HG03342 (cell line): ENCODE measurements around the gene SARS2.
"Not testable (repeated sequence)": the region's sequence is repeated elsewhere in the genome, so short reads cannot be mapped to it uniquely, and the experiment has no call there.

Experiments
- ATAC-seq: cut with Tn5 transposase; IDR thresholded peaks from one replicate; pipeline ENCODE4 v1.9.1; 2021; ENCODE audit warnings: mild to moderate bottlenecking, moderate library complexity; ENCODE audit not compliant: unreplicated experiment

The SARS2 gene, protein sequence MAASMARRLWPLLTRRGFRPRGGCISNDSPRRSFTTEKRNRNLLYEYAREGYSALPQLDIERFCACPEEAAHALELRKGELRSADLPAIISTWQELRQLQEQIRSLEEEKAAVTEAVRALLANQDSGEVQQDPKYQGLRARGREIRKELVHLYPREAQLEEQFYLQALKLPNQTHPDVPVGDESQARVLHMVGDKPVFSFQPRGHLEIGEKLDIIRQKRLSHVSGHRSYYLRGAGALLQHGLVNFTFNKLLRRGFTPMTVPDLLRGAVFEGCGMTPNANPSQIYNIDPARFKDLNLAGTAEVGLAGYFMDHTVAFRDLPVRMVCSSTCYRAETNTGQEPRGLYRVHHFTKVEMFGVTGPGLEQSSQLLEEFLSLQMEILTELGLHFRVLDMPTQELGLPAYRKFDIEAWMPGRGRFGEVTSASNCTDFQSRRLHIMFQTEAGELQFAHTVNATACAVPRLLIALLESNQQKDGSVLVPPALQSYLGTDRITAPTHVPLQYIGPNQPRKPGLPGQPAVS

DNA sequence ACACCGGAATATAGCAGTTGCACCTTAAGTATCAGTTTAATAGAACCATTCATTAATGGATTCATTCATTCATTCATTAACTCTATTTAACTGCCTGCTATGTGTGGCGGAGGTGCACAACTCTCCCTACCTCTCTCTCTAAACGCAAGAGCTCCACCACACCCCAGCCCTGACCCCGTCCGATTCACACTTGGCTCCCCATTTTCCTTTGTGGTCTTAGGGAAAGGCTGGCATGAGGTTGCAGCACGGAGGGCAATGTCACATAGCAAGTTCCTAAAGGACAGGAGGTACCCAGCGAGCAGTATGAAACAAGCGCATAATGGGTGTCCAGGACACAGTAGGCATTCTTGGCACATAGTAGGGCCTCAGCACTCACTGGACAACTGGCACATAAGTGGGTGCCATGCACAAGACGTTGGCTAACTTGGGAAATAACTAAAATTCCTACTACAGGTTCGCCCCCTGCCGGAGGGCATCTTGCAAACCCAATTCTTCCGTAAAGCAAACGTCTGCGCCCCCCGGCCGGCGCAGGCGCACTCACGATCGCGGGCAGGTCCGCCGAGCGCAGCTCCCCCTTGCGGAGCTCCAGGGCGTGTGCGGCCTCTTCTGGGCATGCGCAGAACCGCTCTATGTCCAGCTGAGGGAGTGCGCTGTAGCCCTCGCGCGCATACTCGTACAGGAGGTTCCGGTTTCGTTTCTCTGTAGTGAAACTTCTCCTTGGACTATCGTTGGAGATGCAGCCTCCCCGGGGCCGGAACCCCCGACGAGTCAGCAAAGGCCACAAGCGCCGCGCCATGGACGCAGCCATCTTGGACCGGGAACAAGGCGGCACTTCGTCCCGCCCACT, at the start of gene SARS2:
SARS2 (minus strand) TSS at position 835 of the 847 bp plus-strand sequence; CDS start at position 808, 27 bp downstream.
- peak; percentile 66 for ATAC-seq

DNA sequence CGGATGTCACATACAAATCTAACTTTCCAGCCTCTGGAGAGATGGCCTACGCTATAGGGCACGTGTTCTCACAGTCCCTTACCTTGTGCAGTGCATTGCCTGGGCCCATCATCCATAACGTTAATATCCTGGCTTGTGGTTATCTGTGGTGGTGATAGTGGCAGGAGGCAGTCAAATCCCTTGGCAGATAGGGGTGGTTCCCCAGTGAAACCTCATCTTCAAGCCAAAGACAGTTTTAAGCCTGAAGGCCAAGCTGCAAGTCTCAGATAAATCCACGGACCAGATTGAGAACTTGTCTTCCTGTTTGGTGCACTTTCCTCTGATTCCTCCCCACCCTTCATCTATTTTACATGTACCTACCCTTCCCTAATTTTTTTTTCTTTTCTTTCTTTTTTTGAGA, 49.2 kb upstream of the SARS2 start:
- no peak for ATAC-seq

DNA sequence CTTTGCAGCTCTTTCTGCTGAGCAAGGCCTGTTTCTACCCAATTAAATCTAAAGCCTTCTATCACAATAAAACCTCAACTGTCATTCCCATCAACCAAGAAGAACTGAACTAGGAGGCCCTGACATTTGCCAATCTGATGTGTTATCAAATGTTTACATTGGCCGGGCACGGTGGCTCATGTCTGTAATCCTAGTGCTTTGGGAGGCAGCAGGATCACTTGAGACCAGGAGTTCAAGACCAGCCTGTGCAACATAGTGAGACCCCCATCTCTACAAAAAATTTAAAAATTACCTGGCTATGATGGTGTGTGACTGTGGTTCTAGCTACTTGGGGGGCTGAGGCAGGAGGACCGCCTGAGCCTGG, 47.7 kb upstream of the SARS2 start:
- no peak for ATAC-seq

DNA sequence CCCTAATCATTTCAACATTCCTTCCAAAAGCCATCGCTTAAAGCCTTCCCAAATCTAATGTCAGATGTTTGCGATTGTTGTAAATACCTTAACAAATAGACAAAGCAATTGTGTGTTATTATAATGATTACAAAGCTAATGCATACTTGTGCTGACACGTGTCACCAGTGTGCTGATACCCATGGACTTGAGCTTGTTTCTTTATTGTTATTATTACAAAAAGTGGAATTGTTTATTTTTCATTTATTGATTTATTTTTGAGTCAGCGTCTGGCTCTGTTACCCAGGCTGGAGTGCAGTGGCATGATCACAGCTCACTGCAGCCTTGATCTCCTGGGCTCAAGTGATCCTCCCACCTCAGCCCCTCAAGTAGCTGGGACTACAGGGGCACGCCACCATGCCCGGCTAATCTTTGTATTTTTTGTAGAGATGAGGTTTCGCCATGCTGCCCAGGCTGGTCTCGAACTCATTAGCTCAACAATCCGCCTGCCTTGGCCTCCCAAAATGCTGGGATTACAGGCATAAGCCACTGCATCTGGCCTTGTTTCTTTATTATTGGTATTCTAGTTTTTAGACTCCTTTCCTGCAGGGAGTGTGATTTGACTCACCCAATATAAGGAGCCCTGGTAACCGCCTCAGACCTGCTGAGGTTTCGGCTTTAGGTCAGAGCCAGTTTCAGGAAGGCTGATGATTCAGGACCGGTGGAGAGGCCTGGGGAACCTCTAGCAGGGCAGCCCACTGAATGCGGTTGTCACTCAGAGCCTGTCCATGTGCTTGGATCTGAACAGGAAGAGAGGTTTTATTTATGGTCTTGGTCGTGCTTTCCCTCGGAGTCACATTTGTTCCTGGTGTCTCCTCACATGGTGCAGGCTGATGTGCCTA, 47.1 kb upstream of the SARS2 start:
- peak; percentile 86 for ATAC-seq

DNA sequence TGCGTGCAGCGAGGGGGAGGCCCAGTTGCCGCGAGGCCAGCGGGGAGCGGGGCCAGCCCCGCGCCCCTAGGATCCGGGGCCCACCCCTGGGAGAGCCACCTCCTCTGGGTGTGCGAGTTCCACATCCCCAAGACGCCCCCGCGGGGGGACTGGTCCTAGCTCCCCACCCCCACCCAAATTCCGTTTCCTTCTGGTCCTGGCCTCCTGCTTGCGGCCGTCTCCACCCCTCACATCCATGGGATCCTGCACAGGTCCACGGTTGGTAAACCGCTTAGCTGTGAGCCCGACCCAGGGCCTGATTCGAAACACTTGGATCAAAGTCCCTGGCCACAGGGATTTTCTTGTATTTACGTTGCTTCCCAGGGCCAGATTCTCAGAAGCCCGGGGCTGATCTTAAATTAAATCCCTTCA, 45.3 kb upstream of the SARS2 start:
- ATAC-seq = no peak

DNA sequence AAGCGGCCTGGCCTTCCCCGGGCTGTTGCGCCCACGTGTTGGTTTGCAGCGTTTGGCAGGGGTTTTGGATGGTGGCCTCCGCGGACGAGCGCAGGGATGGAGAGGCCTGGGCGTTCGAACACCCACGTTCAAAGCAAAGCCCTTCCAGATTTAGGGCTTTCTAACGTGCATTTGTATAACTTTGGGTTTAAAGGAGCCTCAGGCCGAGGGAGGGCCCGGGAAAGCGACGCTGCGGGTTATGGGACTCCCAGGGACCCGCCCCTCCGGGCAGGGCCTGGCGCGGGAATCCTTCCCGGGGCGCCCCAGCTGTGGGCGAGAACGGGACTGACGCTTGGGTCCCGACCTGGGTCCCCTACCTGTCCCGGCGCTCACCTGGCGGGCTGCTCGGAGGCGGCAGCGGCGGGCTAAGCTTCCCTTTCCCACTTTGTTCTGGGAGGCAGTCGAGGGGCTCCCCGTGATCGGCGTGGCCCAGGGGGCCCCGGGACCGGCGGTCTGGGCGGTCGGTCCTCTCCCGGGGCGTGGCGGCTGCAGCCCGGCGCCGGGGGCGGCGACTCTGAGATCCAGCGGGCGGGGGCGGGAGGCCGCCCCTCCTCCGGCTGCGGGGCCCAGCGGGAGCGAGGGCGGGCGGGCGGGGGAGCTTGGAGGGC, 44.8 kb upstream of the SARS2 start, which contains the start of gene FBXO17:
FBXO17 (minus strand) TSS at position 529 of the 647 bp plus-strand sequence. CDS start 25,423 bp downstream, outside the sequence.
- no peak for ATAC-seq

DNA sequence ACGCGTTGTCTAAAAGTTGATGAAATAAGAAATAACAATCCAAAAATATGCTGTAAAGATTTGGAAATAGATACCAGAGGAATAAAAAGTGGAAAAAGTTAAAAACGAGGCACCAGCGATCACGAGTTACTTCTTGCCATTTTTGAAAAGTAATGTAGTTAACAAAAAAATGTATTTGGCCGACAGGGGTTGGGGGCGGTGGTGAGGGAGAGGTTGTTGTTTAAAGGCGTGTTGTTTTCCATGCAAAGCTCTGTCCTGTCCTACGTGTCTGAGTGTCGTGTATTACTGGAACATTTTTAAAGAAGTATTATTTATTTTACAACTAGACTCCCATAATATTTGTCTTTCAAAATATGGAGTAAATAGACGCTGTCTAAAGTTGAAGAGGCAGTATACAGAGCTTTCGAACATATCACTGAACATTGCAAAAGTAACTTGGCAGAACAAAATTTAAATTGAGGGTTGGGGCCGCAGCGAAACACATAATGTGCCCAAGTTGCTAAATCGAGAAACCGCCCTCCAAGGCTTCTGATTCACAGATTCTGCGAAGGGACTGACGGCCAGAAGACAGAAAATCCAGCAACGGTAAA, 44.2 kb upstream of the SARS2 start:
- no peak for ATAC-seq

DNA sequence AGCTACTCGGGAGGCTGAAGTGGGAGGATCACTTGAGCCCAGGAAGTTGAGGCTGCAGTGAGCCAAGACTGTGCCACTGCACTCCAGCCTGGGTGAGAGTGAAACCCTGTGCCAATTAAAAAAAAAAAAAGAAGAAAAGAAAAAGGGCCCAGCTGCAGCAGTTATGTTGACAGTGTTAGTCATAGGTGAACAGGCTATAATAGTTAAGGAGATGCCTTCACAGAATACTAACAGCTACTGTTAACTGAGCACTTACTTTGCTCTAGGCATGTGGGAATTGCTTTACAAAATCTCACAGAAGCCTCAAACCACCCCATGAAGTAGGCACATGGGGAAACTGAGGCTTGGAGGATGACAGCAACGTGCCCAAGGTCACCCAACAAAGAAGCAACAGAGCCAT, 41.1 kb upstream of the SARS2 start:
- ATAC-seq = no peak

DNA sequence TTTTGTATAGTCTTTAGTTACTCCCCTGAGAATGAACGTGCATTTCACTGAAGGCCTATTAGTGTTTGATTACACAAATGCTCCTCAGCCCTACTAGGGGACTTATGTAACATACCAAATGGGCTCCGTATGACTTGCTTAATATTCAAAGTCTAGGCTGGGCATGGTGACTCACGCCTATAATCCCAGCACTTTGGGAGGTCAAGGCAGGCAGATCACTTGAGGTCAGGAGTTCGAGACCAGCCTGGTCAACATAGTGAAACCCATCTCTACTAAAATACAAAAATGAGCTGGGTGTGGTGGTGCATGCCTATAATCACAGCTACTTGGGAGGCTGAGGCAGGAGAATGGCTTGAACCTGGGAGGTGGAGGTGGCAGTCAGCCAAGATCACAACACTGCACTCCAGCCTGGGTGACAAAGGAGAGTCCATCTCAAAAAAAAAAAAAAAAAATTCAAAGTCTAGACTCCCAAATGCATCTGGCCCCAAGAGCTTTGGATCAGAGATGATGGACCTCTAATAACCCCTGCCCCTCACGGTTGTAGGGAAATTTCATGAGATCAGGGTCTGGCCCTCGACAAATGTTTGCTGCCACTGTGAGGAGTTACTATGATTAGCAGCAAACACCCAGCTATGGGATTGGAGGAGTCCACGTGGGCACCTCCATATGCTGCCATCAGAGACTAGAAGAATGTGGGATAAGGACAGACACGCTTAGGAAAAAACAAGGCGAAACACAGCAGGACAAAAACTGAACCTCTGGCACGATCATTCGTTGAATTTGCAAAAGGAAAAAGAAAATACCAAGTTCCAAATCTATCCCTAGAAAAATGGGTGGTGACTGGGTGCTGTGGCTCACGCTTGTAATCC, 40.3 kb upstream of the SARS2 start:
- no peak for ATAC-seq

DNA sequence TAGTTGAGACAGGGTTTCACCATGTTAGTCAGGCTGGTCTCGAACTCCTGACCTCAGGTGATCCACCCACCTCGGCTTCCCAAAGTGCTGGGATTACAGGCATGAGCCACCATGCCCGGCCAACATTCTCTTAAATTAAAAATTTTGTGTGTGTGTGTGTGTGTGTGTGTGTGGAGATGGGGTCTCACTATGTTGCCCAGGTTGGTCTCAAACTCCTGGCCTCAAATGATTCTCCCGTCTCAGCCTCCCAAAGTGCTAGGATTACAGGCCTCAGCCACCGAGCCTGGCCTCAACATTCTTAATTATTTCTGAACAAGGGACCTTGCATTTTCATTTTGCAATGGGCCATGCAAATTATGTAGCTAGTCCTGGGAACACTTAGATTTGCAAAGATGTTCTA, 35.6 kb upstream of the SARS2 start:
- not testable (repeated sequence) for ATAC-seq

DNA sequence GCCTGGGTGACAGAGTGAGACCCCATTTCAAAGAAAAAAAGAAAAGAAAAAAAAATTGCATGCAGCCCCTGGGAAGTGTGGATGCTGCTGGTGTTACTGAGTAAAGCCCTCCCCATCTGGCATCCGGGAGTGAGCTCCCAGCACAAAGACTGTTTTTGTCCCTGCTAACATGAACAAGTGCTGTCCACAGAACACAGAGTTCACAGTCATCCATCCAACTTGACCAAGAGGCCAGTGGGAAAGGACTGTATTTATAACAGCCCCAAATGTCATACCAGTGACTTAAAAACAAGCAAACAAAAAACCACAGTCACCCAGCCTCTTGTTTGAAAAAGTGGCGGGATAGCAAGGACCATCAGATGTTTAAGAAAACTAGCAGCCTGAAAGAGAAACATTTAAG, 34.2 kb upstream of the SARS2 start:
- no peak for ATAC-seq

DNA sequence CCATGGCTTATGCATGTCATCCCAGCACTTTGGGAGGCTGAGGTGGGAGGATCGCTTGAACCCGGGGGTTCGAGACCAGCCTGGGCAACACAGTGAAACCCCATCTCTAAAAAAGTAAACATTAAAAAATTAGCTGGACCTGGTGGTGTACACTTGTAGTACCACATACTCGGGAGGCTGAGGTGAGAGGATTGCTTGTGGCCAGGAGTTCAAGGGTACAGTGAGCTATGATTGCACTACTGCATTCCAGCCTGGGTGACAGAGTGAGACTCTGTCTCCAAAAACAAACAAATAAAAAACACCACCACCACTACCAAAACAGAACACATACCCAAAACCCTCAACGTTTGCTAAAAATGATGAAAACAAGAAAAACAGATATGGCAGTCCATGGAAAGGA, 29.1 kb upstream of the SARS2 start:
- ATAC-seq = no peak

DNA sequence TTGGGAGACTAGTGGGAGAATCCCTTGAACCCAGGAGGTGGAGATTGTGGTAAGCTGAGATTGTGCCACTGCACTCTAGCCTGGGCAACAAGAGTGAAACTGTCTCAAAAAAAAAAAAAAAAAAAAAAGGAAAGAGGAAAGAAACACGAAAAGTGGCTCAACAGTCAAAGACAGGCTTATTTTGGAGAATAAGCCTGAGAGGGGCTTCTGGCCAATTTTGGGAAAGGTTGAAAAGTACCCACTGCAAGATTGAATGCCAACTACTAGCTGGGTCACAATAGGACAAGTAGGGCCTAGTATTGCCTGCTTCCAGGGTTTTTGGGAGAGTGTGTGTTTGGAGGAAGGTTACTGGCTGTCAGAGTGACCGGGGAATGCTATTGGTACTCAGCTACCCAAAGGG, 27.7 kb upstream of the SARS2 start:
- no peak for ATAC-seq

DNA sequence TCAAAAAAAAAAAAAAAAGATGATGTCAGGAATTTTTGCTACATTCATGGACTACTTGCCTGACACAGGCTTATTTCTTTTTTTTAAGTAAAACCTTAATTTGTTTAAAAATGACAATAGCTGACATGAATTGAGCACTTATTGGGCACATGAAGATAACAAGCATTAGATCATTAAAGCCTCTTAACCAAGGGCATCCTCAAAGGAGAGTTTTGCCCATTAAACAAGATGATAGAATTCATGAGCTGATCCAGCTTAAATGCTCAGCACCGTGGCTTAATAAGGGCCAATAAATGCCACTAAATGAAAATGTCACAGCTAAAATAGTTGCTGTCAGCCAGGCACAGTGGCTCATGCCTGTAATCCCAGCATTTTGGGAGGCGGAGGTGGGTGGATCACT, 25.7 kb upstream of the SARS2 start:
- no peak for ATAC-seq

DNA sequence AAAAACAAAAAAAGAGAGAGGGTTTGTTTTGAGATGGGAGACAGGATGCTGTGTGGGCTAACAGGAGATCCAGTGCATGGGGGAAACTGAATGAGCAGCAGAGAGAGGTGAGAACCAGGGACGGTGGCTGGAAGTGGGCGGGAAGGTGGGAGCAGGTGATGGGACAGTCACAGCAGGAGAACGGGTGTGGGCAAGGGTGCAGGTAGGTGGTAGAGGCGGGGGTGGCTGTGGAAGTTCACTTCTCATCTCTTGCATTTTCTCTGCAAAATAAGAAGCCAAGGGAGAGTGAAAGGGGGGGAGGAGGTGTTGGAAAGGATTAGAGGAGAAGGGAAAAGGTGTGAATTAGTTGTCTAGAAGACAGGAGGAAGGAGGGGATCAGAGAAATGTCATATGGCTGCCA, 23.1 kb upstream of the SARS2 start:
- ATAC-seq = no peak

DNA sequence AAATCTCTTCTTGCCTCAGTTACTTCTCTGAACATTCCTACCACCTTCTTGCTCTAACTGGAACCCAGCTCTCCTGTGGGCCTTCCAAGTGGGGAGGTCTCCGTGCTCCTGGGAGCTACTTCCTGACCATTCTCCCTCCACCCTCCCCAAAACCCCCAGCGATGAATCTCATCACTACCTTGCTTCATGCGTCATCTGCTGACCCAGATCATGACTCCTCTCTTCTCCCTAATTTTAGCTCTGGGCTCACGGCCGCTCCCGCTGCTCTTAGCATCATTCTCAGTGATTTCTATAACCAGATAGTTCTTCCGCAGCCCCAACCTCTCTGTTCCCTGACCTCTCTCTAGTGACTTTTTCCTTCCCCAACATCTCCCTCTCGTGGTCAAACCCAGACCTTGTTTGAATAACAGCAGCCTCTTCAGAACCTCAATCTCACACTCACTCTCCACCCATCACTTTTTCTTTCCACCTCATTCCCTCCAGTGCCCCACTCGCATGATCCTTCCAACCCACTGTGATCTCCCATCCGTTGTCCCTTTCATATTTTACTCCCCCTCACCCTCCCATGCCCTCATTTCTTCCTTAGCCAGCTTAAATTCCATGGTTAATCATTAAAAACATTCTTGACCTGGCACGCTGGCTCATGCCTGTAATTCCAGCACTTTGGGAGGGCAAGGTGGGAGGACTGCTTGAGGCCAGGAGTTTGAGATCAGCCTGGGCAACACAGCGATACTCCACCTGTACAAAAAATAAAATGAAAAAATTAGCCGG, 22.0 kb upstream of the SARS2 start:
- ATAC-seq = no peak

DNA sequence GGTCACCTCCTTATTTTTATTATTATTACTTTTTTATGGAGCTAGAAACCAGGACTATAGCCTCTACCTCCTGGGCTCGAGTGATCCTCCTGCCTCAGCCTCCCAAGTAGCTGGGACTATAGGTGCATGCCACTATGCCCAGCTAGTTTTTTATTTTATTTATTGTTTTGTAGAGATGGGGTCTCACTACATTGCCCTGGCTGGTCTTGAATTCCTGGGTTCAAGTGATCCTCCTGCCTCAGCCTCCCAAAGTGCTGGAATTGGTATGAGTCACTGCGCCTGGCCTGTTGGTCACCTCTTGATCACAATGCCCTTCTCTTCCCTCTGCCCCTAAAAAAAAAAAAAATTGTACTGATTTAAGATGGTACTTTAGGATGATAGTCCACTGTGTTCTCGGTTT, 20.6 kb upstream of the SARS2 start:
- ATAC-seq = no peak
